Measurements from ENCODE around the gene PTGIS. TPM values are rescaled to one million over a fixed set of nuclear protein-coding genes. Genes with fewer than 3 reads are reported as not detected.

Gene PTGIS
- total and polyA plus RNA-seq, 2 donors (not counting 3 experiments of a cell fraction or from before 2014, with no cell fraction given) = 6.2 to 11.8 TPM

DNA sequence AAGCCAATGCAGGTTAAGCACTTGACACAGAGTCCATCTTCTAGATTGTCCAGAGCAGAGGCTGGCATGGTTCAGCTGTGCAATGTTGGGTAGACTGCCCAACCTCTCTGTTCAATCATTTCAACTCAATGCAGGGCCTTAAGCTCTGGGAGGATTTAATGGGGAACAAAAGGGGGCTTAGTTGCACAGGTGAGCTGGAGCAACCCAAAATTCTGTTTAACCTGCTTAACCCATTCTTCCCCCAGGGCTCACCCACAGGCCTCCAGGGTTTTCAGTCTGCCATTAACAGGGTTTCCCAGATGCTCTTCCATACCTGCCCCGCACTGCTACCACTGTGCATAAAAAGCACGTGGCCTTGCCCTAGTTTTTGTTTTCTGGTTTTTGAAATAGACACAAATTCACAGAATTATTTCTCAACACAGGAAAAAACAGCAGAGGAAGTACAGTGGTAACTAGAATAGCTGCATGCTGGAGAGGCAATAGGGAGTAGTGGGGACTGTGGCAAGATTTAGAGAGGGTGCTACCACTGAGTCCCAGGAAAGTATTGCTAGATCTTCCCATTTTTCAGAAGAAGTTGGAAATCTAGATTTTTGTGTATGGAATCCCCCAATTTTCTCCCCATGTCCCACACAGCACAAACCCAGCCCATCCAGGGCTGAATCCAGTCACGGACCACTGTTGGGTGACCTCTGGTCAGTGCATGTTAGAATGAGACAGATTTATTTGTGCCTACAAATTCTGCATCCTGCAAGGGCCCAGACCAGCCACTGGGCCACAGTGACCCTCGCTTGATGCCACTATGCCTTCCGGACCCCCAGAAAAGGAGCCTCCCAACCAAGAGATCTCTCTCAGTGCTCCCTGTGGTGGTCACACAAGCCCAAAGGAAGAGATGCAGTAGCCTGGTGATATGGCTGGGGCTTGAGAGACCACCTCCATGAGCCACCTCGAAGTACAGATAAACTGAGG, 4.6 kb downstream of the PTGIS start:
- BruUV-seq (replicated peaks) = no TSS peak
- intact Hi-C loops (cut with micrococcal nuclease) = loop anchor here (10.0 kb wide), 1 partner anchor 472 kb away; no protein-coding TSS in a partner anchor
- ChIA-PET POLR2A (no interaction called here), CTCF (interaction anchor here (2.5 kb wide), 1 partner anchor 21 kb away, joined by 11 read pairs; no protein-coding TSS in a partner anchor)
- no peak overlapping the region for H3K9ac ChIP-seq (replicated peaks; ENCODE audit: extremely low read depth, insufficient read depth, low read length)
- no peaks in the 10 kb centered on the region for H3K79me2 ChIP-seq (ENCODE audit: control insufficient read depth, insufficient read depth, low read length)
- no peaks in the 10 kb centered on the region for H3K9me3 ChIP-seq (replicated peaks; ENCODE audit: control insufficient read depth, insufficient read depth, low read length)
- H3K27ac ChIP-seq (ENCODE audit: insufficient read depth, low read depth, low read length) = peak overlapping the region; percentile 79
- no peak overlapping the region for H2AFZ ChIP-seq (ENCODE audit: low read depth, low read length)
- no peak overlapping the region for H3K4me2 ChIP-seq (ENCODE audit: insufficient read depth, low read length)
- DNase-seq (ENCODE audit: low read depth, low spot score) (no peak), FAIRE-seq (peak; percentile 33)
- TF ChIP-seq POLR2A (IDR thresholded peaks at IDR 0.05; ENCODE audit: low read depth, low read length) (no peak), EZH2 (IDR thresholded peaks at IDR 0.05; ENCODE audit: borderline replicate concordance, low read depth, low read length, severe bottlenecking) (no peak), CTCF (IDR thresholded peaks at IDR 0.05; ENCODE audit: extremely low read depth in 1 of 2, insufficient read depth in 1 of 2, low read depth in 1 of 2, low read length in 2 of 2) (no peak), POLR2AphosphoS5 (IDR thresholded peaks at IDR 0.05; ENCODE audit: insufficient read depth, low read depth, low read length) (no peak), GATA2 (IDR thresholded peaks at IDR 0.05; ENCODE audit: insufficient read depth, insufficient read length, low read depth, low read length) (no peak), MYC (IDR thresholded peaks at IDR 0.05; ENCODE audit: low read depth, low read length) (no peak), JUN (IDR thresholded peaks at IDR 0.05; ENCODE audit: borderline replicate concordance, insufficient read depth, insufficient read length, low read depth) (no peak), FOS (IDR thresholded peaks at IDR 0.05; ENCODE audit: borderline replicate concordance, insufficient read depth, low read length) (no peak)
- TF ChIP-seq, protein P1, sequence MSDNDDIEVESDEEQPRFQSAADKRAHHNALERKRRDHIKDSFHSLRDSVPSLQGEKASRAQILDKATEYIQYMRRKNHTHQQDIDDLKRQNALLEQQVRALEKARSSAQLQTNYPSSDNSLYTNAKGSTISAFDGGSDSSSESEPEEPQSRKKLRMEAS (IDR thresholded peaks at IDR 0.05; ENCODE audit: insufficient read depth, insufficient read length) = no peak
- H4K20me1 ChIP-seq (replicated peaks; ENCODE audit: control insufficient read depth, extremely low read depth, insufficient read depth, low read length) = no peaks in the 10 kb centered on the region
- dilution Hi-C loops (cut with MboI; ENCODE audit: extremely low pct_ligation_motif_present, low sequenced_read_pairs) = no loop called here
- H3K36me3 ChIP-seq (ENCODE audit: control insufficient read depth in 2 of 2, extremely low read depth in 1 of 2, insufficient read depth in 2 of 2, low read length in 2 of 2) = no peaks in the 10 kb centered on the region
- H3K9me1 ChIP-seq (replicated peaks; ENCODE audit: control insufficient read depth, extremely low read depth, insufficient read depth, low read length) = no peaks in the 10 kb centered on the region
- H3K27me3 ChIP-seq (ENCODE audit: control insufficient read depth in 2 of 2, insufficient read depth in 2 of 2, low read length in 2 of 2) = no peaks in the 10 kb centered on the region
- H3K4me1 ChIP-seq (ENCODE audit: control insufficient read depth, extremely low read depth, insufficient read depth, low read length) = peaks cover 46% of the 10 kb centered on the region
- H3K4me3 ChIP-seq (replicated peaks in 1 of 3; ENCODE audit: insufficient read depth in 1 of 3, low read depth in 1 of 3, low read length in 3 of 3) = no peak overlapping the region
